IMR-90 (cell line): Measurements from ENCODE around the gene GLRB. TPM values are rescaled to one million over a fixed set of nuclear protein-coding genes. Genes with fewer than 3 reads are reported as not detected.

Source experiments
- ATAC-seq: fragments of 200-7000 bp; cut with Tn5 transposase; 2 replicates; pipeline ENCODE4 v1.9.1; 2020; ENCODE audit warnings: low read depth, mild to moderate bottlenecking, moderate library complexity
- BruUV-seq: library from RNA; stranded (reverse); fragments of 400-500 nt; replicated peaks from 2 replicates; lab custom pipeline; 2021; lab: Mats Ljungman, UMichigan
- CTCF ChIA-PET: fragments of 300-600 bp; formaldehyde crosslinking; extraction: SDS; loops from one replicate; lab custom pipeline; 2021; ENCODE audit warnings: antibody characterized with exemption; lab: Yijun Ruan, JAX
- POLR2A ChIA-PET: fragments of 300-600 bp; sonication (Branson Sonifier 250); formaldehyde crosslinking; loops from one replicate; lab custom pipeline; 2022; ENCODE audit warnings: antibody characterized with exemption; ENCODE audit not compliant: unreplicated experiment; lab: Charles Lee
- DNase-seq: peaks from one replicate; pipeline ENCODE4 v3.0.0; 2013
- H2AFZ ChIP-seq: replicated peaks from 2 replicates; pipeline ENCODE3; 2013; ENCODE audit warnings: low read length, mild to moderate bottlenecking; ENCODE audit not compliant: poor library complexity
- H2AK5ac ChIP-seq: 2 replicates; pipeline ENCODE4 v1.6.1; 2013; ENCODE audit warnings: low read depth, low read length, inconsistent platforms
- H2AK9ac ChIP-seq: replicated peaks from 2 replicates; pipeline ENCODE3; 2013; ENCODE audit warnings: mild to moderate bottlenecking, low read depth, low read length, moderate library complexity; ENCODE audit not compliant: poor library complexity
- H2BK120ac ChIP-seq: 2 replicates; pipeline ENCODE4 v1.6.1; 2013; ENCODE audit warnings: low read depth, low read length, inconsistent platforms
- H2BK15ac ChIP-seq: 3 replicates; pipeline ENCODE4 v1.6.1; 2013; ENCODE audit warnings: low read depth, low read length, inconsistent platforms
- H2BK20ac ChIP-seq: 2 replicates; pipeline ENCODE4 v1.6.1; 2013; ENCODE audit warnings: low read depth, mild to moderate bottlenecking, inconsistent platforms, low read length, moderate library complexity
- H2BK5ac ChIP-seq: 2 replicates; pipeline ENCODE4 v1.6.1; 2013; ENCODE audit warnings: mild to moderate bottlenecking, low read depth, low read length, inconsistent platforms; ENCODE audit not compliant: poor library complexity, severe bottlenecking
- H3K14ac ChIP-seq: replicated peaks from 2 replicates; pipeline ENCODE4 v1.6.1; 2013; ENCODE audit warnings: low read depth, low read length, inconsistent platforms
- H3K18ac ChIP-seq: 2 replicates; pipeline ENCODE4 v1.6.1; 2013; ENCODE audit warnings: low read depth, low read length, control low read depth
- H3K23ac ChIP-seq: 2 replicates; pipeline ENCODE4 v1.6.1; 2013; ENCODE audit warnings: low read depth, low read length, inconsistent platforms
- H3K27ac ChIP-seq: 2 replicates; pipeline ENCODE4 v1.5.1; 2013; ENCODE audit warnings: mild to moderate bottlenecking, control low read depth, low read length; ENCODE audit not compliant: insufficient read depth
- H3K27me3 ChIP-seq: 2 replicates; pipeline ENCODE4 v1.6.1; 2013; ENCODE audit warnings: low read length; ENCODE audit not compliant: control insufficient read depth, insufficient read depth
- H3K36me3 ChIP-seq: 2 replicates; pipeline ENCODE4 v1.6.1; 2013; ENCODE audit warnings: low read length, mixed read lengths; ENCODE audit not compliant: control insufficient read depth, insufficient read depth
- H3K4ac ChIP-seq: 2 replicates; pipeline ENCODE4 v1.6.1; 2013; ENCODE audit warnings: low read depth, low read length, inconsistent platforms
- H3K4me1 ChIP-seq: 2 replicates; pipeline ENCODE4 v1.6.1; 2013; ENCODE audit warnings: low read length, mixed read lengths; ENCODE audit not compliant: control insufficient read depth, insufficient read depth
- H3K4me2 ChIP-seq: 2 replicates; pipeline ENCODE4 v1.6.1; 2013; ENCODE audit warnings: low read depth, mild to moderate bottlenecking, control low read depth, low read length, moderate library complexity
- H3K4me3 ChIP-seq: 2 replicates; pipeline ENCODE4 v1.5.1; 2013; ENCODE audit warnings: low read depth, mild to moderate bottlenecking, control low read depth, low read length, moderate library complexity; ENCODE audit not compliant: insufficient read depth
- H3K56ac ChIP-seq: 2 replicates; pipeline ENCODE4 v1.6.1; 2013; ENCODE audit warnings: low read length, inconsistent platforms; ENCODE audit not compliant: insufficient read depth; ENCODE audit errors: extremely low read depth
- H3K79me1 ChIP-seq, 2 experiments: 2 replicates each; pipeline ENCODE4 v1.6.1; 2013; ENCODE audit warnings: low read length in 2 of 2, inconsistent platforms in 1 of 2, low read depth in 1 of 2
- H3K9ac ChIP-seq: 2 replicates; pipeline ENCODE4 v1.6.1; 2013; ENCODE audit warnings: low read depth, low read length, control low read depth
- H3K9me1 ChIP-seq: 2 replicates; pipeline ENCODE4 v1.6.1; 2013; ENCODE audit warnings: low read length, inconsistent platforms; ENCODE audit not compliant: insufficient read depth
- H3K9me3 ChIP-seq: 2 replicates; pipeline ENCODE4 v1.6.1; 2013; ENCODE audit warnings: low read length; ENCODE audit not compliant: control insufficient read depth, insufficient read depth
- H4K20me1 ChIP-seq: 2 replicates; pipeline ENCODE4 v1.6.1; 2013; ENCODE audit warnings: low read length, inconsistent platforms; ENCODE audit not compliant: insufficient read depth
- H4K5ac ChIP-seq: 2 replicates; pipeline ENCODE4 v1.6.1; 2013; ENCODE audit warnings: mild to moderate bottlenecking, low read depth, low read length, control low read depth
- H4K8ac ChIP-seq, 2 experiments: 2 replicates each; pipeline ENCODE4 v1.6.1; 2013; ENCODE audit warnings: low read depth in 2 of 2, low read length in 2 of 2, control low read depth in 1 of 2, inconsistent platforms in 1 of 2
- H4K91ac ChIP-seq: 2 replicates; pipeline ENCODE4 v1.6.1; 2013; ENCODE audit warnings: low read depth, low read length, inconsistent platforms; ENCODE audit not compliant: insufficient read depth
- BHLHE40 ChIP-seq: fragments of 150-350 bp; IDR thresholded peaks from 2 replicates; pipeline ENCODE4 v1.6.1; 2016; ENCODE audit warnings: mild to moderate bottlenecking, low read depth, low read length
- CEBPB ChIP-seq: IDR thresholded peaks from 2 replicates; pipeline ENCODE4 v1.6.1; 2012; ENCODE audit warnings: low read depth, low read length, improper control_type of control experiment
- MAZ ChIP-seq: IDR thresholded peaks from 2 replicates; pipeline ENCODE4 v1.6.1; 2012; ENCODE audit warnings: low read depth, mild to moderate bottlenecking, low read length, improper control_type of control experiment, moderate library complexity, borderline replicate concordance
- NFE2L2 ChIP-seq: fragments of 150-350 bp; IDR thresholded peaks from 2 replicates; pipeline ENCODE4 v1.6.1; 2016; ENCODE audit warnings: low read depth, mild to moderate bottlenecking, low read length
- POLR2A ChIP-seq: IDR thresholded peaks from 2 replicates; pipeline ENCODE4 v1.6.1; 2012; ENCODE audit warnings: mild to moderate bottlenecking, low read depth, low read length
- RCOR1 ChIP-seq: IDR thresholded peaks from 2 replicates; pipeline ENCODE4 v1.6.1; 2012; ENCODE audit warnings: mild to moderate bottlenecking, low read length, improper control_type of control experiment; ENCODE audit not compliant: insufficient replicate concordance
- RFX5 ChIP-seq: IDR thresholded peaks from 2 replicates; pipeline ENCODE4 v1.8.0; 2012; ENCODE audit warnings: low read depth, mild to moderate bottlenecking, low read length, moderate library complexity
- SMC3 ChIP-seq: fragments of 150-350 bp; IDR thresholded peaks from 2 replicates; pipeline ENCODE4 v1.6.1; 2016; ENCODE audit warnings: low read depth, mild to moderate bottlenecking, antibody characterized with exemption, low read length, moderate library complexity
- WGBS, 2 experiments: methylation state at CpG; one replicate each; pipeline versions ENCODE4 v1.1.5 to v1.1.7; 2013; ENCODE audit warnings: missing lambda C conversion rate in 2 of 2; ENCODE audit not compliant: insufficient read length in 1 of 2; ENCODE audit errors: extremely low coverage in 2 of 2; 5-methylcytosine and 5-hydroxymethylcytosine counted together
- dilution Hi-C: fragments of 300-500 bp; cut with HindIII; formaldehyde crosslinking; loops from one replicate; pipeline ENCODE4 v1.14.3; 2018; ENCODE audit warnings: low sequenced_read_pairs; ENCODE audit not compliant: unreplicated experiment
- in situ Hi-C: fragments of 300-500 bp; cut with MboI; formaldehyde crosslinking; loops from 3 replicates; pipeline ENCODE4 v1.14.3; 2019; ENCODE audit warnings: low sequenced_read_pairs, inconsistent platforms, mixed read lengths
- intact Hi-C: fragments of 100-400 bp; cut with micrococcal nuclease; formaldehyde crosslinking; loops from 2 replicates; pipeline ENCODE4 v1.10.0; 2022
- polyA plus RNA-seq, 3 experiments: library from polyadenylated mRNA; depleted of rRNA; stranded (reverse); fragments of >200 nt; gene quantifications; 2 replicates each; pipeline ENCODE4 v1.2.3, GENCODE V29; 2012; ENCODE audit warnings: low replicate concordance in 1 of 3
- total RNA-seq: library from RNA; depleted of rRNA; stranded (reverse); fragments of >200 nt; gene quantifications from 2 replicates; pipeline ENCODE4 v1.2.3, GENCODE V29; 2012
- TF ChIP-seq, protein P1 (sequence below): conservative IDR thresholded peaks from 2 replicates; pipeline ENCODE4 v1.5.1; 2012; ENCODE audit warnings: mild to moderate bottlenecking, low read depth, low read length, improper control_type of control experiment
- TF ChIP-seq, protein P2 (sequence below): fragments of 150-350 bp; IDR thresholded peaks from 2 replicates; pipeline ENCODE4 v1.6.1; 2016; ENCODE audit warnings: low read depth, mild to moderate bottlenecking, low read length, moderate library complexity, borderline replicate concordance
- TF ChIP-seq, protein P3 (sequence below): fragments of 150-350 bp; IDR thresholded peaks from 2 replicates; pipeline ENCODE4 v1.6.1; 2017; ENCODE audit warnings: mild to moderate bottlenecking, antibody characterized with exemption, low read length, low read depth

The GLRB gene
- total and polyA plus RNA-seq, 2 of the 4 experiments (the other 2 are of a cell fraction): 3.0 to 3.2 TPM

DNA sequence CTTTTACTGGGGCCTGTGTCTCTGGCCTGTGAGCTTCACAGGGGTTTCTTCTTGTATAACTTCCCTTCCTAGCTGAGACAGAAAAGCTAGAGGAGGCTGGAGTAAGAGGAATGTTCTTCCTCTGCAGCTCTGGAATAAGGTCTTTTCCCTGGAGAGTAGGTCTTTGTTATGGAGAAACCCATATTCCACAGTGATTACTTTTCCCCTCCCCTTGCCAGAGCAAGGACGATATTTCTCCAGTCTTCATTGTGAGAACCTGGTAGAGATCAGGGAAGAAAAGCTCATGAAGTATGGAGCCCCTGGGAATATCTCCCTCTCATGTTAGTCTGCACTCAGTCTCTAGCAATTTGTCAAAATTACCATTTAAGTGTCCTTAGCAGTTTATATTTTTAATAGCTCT lies 18.7 kb upstream of the GLRB start:
- no peak overlapping the region for H2AK5ac ChIP-seq
- H2BK5ac ChIP-seq: no peak overlapping the region
- CTCF ChIA-PET: interaction anchor here (1.0 kb wide), 1 partner anchor 12 kb away, joined by 3 read pairs; no protein-coding TSS in a partner anchor
- no peak overlapping the region for H3K4ac ChIP-seq
- no peak overlapping the region for H3K18ac ChIP-seq
- no peak for ATAC-seq
- H3K27me3 ChIP-seq: no peaks in the 10 kb centered on the region
- dilution Hi-C loops: no loop called here
- H4K20me1 ChIP-seq: no peaks in the 10 kb centered on the region
- H2AFZ ChIP-seq: no peak overlapping the region
- no peak for TF ChIP-seq BHLHE40
- no peak for TF ChIP-seq SMC3
- TF ChIP-seq NFE2L2: no peak
- TF ChIP-seq, protein P1, sequence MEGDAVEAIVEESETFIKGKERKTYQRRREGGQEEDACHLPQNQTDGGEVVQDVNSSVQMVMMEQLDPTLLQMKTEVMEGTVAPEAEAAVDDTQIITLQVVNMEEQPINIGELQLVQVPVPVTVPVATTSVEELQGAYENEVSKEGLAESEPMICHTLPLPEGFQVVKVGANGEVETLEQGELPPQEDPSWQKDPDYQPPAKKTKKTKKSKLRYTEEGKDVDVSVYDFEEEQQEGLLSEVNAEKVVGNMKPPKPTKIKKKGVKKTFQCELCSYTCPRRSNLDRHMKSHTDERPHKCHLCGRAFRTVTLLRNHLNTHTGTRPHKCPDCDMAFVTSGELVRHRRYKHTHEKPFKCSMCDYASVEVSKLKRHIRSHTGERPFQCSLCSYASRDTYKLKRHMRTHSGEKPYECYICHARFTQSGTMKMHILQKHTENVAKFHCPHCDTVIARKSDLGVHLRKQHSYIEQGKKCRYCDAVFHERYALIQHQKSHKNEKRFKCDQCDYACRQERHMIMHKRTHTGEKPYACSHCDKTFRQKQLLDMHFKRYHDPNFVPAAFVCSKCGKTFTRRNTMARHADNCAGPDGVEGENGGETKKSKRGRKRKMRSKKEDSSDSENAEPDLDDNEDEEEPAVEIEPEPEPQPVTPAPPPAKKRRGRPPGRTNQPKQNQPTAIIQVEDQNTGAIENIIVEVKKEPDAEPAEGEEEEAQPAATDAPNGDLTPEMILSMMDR: no peak
- TF ChIP-seq MAZ: no peak
- TF ChIP-seq, protein P2, sequence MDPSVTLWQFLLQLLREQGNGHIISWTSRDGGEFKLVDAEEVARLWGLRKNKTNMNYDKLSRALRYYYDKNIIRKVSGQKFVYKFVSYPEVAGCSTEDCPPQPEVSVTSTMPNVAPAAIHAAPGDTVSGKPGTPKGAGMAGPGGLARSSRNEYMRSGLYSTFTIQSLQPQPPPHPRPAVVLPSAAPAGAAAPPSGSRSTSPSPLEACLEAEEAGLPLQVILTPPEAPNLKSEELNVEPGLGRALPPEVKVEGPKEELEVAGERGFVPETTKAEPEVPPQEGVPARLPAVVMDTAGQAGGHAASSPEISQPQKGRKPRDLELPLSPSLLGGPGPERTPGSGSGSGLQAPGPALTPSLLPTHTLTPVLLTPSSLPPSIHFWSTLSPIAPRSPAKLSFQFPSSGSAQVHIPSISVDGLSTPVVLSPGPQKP: no peak
- no peak for TF ChIP-seq RFX5
- TF ChIP-seq RCOR1: no peak
- no peak for TF ChIP-seq CEBPB
- no peak for TF ChIP-seq POLR2A
- TF ChIP-seq, protein P3, sequence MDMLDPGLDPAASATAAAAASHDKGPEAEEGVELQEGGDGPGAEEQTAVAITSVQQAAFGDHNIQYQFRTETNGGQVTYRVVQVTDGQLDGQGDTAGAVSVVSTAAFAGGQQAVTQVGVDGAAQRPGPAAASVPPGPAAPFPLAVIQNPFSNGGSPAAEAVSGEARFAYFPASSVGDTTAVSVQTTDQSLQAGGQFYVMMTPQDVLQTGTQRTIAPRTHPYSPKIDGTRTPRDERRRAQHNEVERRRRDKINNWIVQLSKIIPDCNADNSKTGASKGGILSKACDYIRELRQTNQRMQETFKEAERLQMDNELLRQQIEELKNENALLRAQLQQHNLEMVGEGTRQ: no peak
- H2BK120ac ChIP-seq: no peak overlapping the region
- in situ Hi-C loops: no loop called here
- H3K36me3 ChIP-seq: no peaks in the 10 kb centered on the region
- H3K9me1 ChIP-seq: no peaks in the 10 kb centered on the region
- H4K91ac ChIP-seq: no peak overlapping the region
- H4K8ac ChIP-seq: no peak overlapping the region
- no peak overlapping the region for H3K23ac ChIP-seq
- no TSS peak for BruUV-seq
- no peak overlapping the region for H3K27ac ChIP-seq
- H4K5ac ChIP-seq: no peak overlapping the region
- no peak overlapping the region for H3K4me3 ChIP-seq
- no peak overlapping the region for H3K56ac ChIP-seq
- no peak overlapping the region for H2BK20ac ChIP-seq
- H3K9ac ChIP-seq: no peak overlapping the region
- intact Hi-C loops: no loop called here
- POLR2A ChIA-PET: no interaction called here
- no peaks in the 10 kb centered on the region for H3K79me1 ChIP-seq
- H3K4me2 ChIP-seq: no peak overlapping the region
- H2AK9ac ChIP-seq: no peak overlapping the region
- no peak for DNase-seq
- no peak overlapping the region for H2BK15ac ChIP-seq
- no peak overlapping the region for H3K14ac ChIP-seq
- WGBS, 2 experiments: no CpG with 5 or more reads among the region's 1 CpG
- no peaks in the 10 kb centered on the region for H3K9me3 ChIP-seq
- H3K4me1 ChIP-seq: no peaks in the 10 kb centered on the region
